LoVo (cell line): ENCODE measurements around the gene MRPL36.
A peak's percentile ranks its signal among the peaks of the same experiment; 100 is the strongest.

Experiments
- DNase-seq: peaks from one replicate; pipeline ENCODE4 v3.0.0-alpha.2; 2016; ENCODE audit warnings: low spot score

MRPL36 gene

GRCh38 chr5:1764606-1764960 is 35.1 kb downstream of the MRPL36 start:
- no peak for DNase-seq

DNA sequence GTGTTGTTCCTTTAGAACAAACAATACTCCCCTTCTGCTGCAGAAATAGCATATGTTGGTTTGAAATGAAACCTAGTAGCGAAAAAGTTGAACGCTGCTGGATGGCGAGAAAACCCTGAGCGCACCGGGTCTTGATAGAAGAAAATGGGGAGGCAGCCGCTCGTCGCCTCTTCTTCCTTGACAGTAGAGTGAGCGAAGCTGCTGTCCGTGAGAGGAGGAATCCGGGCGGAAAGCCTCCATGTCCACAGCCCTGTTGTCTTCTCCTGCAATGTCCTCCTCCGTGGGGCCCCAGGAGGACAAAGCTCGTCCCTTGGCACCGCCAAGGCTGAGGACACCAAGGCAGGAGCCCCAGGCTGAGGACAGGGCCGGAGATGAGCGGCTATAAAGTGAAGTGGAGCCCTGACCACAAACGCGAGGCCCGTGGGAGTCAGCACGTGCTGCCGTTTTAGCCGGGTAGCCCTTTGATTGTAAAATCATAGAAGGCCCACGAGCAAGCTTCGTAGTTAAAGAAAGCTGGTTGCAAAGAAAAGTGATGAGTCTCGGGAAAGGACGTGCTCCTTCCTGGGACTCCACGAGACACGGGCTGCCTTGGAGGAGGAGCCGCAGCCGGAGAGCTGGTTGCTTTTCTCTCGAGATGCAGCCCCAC is 35.6 kb downstream of the MRPL36 start:
- DNase-seq: no peak

DNA sequence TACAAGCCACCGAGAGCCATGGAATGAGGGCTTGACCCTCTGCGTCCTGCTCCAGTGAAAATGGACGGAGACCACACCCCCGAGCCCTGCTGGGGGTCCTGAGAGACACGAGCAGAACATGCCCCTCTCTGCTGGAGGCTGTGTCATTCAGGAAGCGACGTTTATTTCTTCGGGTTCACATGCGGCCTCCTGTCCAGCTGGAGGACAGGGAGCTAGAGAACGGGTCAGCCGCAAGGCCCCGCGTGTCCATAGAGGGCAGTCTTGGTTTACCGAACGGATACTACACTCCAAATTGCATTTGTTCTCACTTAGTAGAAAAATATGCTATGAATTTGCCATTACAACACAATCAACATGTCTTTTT is 36.1 kb downstream of the MRPL36 start:
- DNase-seq: peak; percentile 29

GRCh38 chr5:1762883-1763547 is 36.6 kb downstream of the MRPL36 start:
- no peak for DNase-seq

- DNase-seq: no peak
These were observed 37.3 kb downstream of the MRPL36 start for GRCh38 chr5:1762121-1762882.

GRCh38 chr5:1761453-1761755 is 38.2 kb downstream of the MRPL36 start:
- no peak for DNase-seq

DNA sequence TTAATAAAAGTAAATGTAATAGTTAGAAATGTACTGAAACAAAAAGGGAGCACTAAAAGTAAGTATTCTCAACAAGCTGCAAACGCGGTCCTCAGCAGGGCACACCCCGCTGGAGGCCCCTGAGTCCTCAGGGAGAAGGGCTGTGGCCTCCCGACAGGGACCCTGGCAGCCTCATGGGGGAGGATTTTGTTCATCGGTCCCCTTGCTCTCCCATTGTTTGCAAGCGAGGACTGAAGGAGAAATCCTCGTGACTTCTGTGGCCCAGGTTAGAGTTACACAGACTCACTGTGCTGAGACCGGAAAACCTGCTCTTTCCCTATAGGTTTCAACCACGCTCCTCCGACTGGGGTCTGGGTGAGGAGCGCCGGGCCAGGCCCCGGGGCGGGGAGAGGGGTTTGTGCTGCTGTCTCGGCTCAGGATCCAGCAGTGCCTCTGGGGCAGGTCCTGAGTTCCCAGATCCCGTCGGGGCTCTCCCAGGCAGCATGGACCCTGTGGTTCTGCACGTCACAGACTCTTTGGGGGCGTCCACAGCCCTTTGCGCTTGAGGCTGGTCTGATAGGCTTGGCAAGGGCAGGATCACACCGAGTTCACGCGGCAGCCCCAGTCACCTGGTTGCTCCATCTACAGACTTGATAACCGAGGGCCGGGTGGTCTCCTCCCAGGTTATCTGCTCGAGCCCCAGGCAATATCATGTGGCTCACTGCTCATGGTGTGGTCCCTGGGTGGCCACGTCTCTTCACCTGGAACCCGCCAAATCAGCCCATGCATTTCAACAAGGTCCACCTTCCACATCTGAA is 38.8 kb downstream of the MRPL36 start:
- DNase-seq: no peak

- DNase-seq: no peak
These were observed 39.4 kb downstream of the MRPL36 start for GRCh38 chr5:1760231-1760630.

DNA sequence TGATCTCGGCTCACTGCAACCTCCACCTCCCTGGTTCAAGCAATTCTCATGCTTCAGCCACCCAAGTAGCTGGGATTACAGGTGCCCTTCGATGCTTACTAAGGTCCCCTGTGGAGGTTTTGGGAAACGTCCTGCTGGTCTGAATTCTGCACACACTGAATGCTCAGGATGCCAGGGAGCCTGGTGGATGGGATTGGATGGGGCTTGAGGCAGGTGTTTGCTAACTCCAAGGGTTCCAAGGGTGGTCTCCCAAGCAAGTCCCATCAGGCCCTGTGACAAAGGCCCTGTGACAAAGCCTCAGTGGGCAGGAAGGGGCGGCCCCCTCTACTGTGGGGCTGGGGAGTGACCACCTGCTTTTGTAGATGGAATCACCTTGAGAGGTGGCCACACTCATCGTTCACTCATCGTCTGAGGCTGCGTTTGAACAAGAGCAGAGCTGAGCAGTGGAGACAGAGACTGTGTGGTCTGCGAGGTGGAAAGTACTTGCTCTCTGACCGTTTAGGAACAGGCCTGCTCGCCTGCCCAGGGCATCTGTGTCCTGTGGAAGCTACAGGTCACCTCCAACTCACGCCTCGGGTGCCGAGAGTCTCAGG is 40.2 kb downstream of the MRPL36 start:
- DNase-seq: no peak

DNA sequence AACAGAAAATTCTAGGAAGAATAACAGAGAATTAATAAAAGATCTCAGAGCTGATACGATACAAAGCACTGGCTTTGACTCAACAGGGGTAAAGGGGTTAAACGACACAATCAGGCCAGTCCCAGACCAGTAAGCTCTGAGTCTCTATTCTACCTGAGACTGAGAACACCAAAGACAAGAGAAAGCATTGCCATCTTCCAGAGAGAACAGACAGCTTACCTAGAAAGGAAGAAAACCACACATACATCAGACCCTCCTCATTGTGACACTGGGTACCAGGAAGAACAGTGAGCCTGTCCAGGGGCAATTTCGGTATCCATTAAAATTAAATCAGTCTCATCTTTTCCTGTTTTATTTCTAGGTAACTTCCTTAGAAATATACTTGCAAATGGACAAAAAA is 41.1 kb downstream of the MRPL36 start:
- DNase-seq: no peak

GRCh38 chr5:1757511-1757910 is 42.1 kb downstream of the MRPL36 start:
- no peak for DNase-seq

DNA sequence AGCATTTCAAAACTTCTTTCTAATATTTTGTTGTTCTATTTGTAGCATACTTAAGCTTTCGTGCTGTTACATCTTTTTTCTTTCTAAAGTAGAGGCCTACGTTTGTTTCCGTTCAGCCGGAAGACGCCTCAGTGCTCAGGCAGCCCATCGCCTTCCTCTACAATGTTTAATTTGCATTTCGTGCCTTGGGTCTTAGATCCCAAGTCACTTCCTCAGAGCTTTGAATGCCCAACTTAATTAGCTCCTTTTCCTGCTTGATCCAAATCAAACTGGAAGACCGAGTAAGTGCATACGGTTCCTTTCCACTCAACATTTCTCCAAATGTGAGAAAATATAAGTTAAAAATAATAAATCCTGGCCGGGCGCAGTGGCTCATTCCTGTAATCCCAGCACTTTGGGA is 43.2 kb downstream of the MRPL36 start:
- DNase-seq: no peak

DNA sequence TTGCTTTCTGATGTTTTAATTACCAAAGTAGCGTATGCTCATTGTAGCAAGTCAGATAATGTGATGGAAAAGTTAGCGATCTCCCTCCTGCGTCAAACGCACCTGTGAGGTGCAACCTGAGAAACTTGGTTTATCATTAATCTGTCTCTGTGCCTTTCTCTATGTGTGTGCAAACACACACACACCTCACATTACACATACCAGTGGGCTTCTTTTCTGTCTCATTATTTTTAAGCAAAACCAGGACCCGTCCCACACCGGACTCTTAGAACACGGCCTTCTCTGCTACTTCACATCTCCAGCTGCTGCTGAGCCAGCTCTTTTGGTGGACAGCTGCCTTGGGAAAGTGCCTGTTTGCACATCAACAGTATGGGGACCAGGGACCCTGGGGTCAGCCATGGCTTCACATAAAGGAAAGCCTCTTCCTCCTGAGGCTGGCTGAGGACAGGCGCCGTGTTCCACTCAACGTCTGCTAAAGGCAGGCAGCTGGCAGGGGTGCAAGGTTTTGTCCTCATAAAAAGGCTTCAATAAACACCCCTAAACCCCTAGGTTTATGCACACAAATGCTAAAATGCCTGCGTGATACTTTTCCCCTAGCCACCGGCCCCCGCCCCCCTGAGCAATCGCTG is 44.2 kb downstream of the MRPL36 start:
- DNase-seq: no peak

GRCh38 chr5:1754531-1755220 is 45.0 kb downstream of the MRPL36 start:
- no peak for DNase-seq

DNA sequence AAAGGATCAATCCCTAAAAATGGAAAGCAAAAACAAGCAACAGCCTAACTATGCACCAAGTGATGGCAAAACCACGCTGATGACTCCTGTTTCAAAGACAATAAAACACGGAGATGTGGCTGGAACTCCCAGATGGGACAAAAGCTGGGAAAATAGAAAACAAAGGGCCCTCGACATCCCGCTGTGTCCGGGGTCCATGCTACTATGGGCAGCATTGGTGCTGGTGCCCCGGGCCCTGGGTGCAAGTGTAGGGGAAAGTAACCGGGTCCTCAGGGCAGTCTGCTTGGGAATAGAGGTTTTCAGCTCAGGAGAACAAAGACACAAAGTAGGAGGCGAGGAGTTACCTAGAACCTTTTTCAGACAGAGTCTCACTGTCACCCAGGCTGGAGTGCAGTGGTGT is 46.1 kb downstream of the MRPL36 start:
- no peak for DNase-seq

DNA sequence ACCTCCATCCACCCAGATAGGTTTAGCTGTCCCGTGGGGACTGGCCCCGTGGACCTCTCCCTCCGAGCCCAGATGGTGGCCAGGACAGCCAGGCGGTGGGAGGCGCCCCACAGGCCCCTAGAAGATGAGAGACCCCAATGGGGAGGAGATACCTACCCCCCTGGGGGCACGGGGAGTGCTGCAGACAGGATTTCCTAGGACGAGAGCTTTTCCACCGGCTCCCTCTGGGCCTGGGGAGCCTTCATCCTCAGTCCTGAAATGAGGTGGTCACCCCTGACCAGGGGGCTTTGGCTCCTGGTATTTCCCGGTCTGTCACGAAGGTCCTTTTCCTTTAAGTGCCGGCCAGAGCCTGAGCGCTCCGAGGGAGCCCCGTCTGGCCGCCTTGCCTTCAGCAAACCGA is 46.8 kb downstream of the MRPL36 start:
- no peak for DNase-seq

GRCh38 chr5:1751864-1752822 is 47.5 kb downstream of the MRPL36 start:
- no peak for DNase-seq

DNA sequence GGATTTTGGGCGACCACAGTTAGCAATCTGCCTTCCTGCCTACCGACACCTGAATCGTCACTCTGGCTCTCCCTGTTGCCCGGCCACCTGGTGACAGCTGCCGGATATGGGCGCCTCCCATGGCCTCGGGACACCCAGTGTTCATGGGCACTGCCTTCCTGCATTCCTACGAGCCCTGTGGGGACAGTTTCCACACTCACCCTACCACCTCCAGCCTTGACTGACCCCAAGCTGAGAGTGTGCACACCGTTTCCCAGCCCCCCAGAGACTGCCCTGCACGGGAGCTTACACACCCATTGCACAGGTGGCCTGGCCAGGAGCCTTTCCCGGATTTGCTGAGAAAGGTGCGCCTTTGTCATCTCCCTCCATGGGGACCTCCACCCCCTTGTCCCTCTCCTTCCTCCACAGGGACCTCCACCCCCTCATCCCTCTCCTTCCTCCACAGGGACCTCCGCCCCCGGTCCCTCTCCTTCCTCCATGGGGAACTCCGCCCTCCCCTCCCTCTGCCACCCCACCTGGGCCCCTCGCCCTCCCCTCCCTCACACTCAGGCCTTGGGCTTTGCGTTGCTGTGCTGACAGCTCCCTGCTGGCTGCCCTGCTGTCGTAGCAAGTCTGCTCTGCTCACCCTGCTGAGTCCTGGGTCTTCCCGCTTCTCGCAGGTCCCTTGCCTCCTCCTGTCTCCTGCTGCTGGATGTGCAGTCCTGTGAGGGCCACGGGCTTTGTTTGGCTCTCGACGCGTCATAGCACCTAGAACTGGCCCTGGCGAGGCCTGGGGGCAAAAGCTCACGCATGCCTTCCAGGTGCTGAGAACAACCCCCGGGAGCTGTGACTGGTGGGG is 48.4 kb downstream of the MRPL36 start:
- DNase-seq: no peak

- DNase-seq: no peak
These were observed 49.2 kb downstream of the MRPL36 start for GRCh38 chr5:1750469-1750868.
